Spleen (tissue), 11 donors: ENCODE data around the gene BSPRY. TPM values are rescaled to one million over a fixed set of nuclear protein-coding genes. Genes with fewer than 3 reads are reported as not detected.
"Not testable (repeated sequence)": the region's sequence is repeated elsewhere in the genome, so short reads cannot be mapped to it uniquely, and the experiment has no call there.

Source experiments
- DNase-seq: peaks from one replicate; pipeline ENCODE4 v3.0.0-alpha.2; 2020
- H3K27ac ChIP-seq, 8 donors: fragments of 200-600 bp; sonication (generic) in 7 of 8; 1 replicate in 4 of 8; 2 replicates in 4 of 8; pipeline versions ENCODE4 v1.5.0 to v1.8.0; 2016 to 2021; ENCODE audit warnings: inconsistent platforms in 4 of 8, mild to moderate bottlenecking in 4 of 8, moderate library complexity in 1 of 8
- H3K27me3 ChIP-seq, 7 donors: fragments of 200-600 bp; sonication (generic) in 6 of 7; replicated peaks in 1 of 7; 1 replicate in 4 of 7; 2 replicates in 3 of 7; pipeline versions ENCODE4 v1.5.0 to v1.8.0; 2016 to 2021; ENCODE audit warnings: inconsistent platforms in 3 of 7, mild to moderate bottlenecking in 1 of 7
- H3K36me3 ChIP-seq, 6 donors: fragments of 200-600 bp; sonication (generic) in 5 of 6; 1 replicate in 4 of 6; 2 replicates in 2 of 6; pipeline versions ENCODE4 v1.5.0 to v1.8.0; 2016 to 2021; ENCODE audit warnings: inconsistent platforms in 2 of 6
- H3K4me1 ChIP-seq, 6 donors: fragments of 200-600 bp; sonication (generic) in 5 of 6; 1 replicate in 3 of 6; 2 replicates in 3 of 6; pipeline versions ENCODE4 v1.5.0 to v1.8.0; 2016 to 2021; ENCODE audit warnings: inconsistent platforms in 3 of 6
- H3K4me3 ChIP-seq, 8 donors: fragments of 200-600 bp; sonication (generic) in 7 of 8; 1 replicate in 4 of 8; 2 replicates in 4 of 8; pipeline versions ENCODE4 v1.5.0 to v1.8.0; 2016 to 2021; ENCODE audit warnings: inconsistent platforms in 4 of 8, mild to moderate bottlenecking in 4 of 8, moderate library complexity in 2 of 8
- H3K9me3 ChIP-seq, 8 donors: fragments of 200-600 bp; sonication (generic) in 7 of 8; 1 replicate in 4 of 8; 2 replicates in 4 of 8; pipeline versions ENCODE4 v1.5.0 to v1.8.0; 2016 to 2021; ENCODE audit warnings: inconsistent platforms in 4 of 8
- POLR2A ChIP-seq, 3 donors: fragments of 450-650 bp; IDR thresholded peaks; one replicate each; pipeline ENCODE4 v1.5.1; 2017; ENCODE audit warnings: antibody characterized with exemption in 3 of 3, mild to moderate bottlenecking in 1 of 3
- POLR2AphosphoS5 ChIP-seq, 3 donors: sonication (generic); formaldehyde crosslinking; IDR thresholded peaks; one replicate each; pipeline ENCODE4 v1.5.1; 2017; ENCODE audit warnings: antibody characterized with exemption in 3 of 3
- WGBS, 5 donors: extraction: QIAGEN DNeasy Blood & Tissue Kit in 3 of 5; methylation state at CpG; one replicate each; pipeline versions ENCODE4 v1.1.5 to v1.1.7; 2013 to 2018; 5-methylcytosine and 5-hydroxymethylcytosine counted together
- intact Hi-C: fragments of 100-400 bp; cut with DNase I; formaldehyde crosslinking; loops from one replicate; pipeline ENCODE4 v1.15.0; 2023; ENCODE audit warnings: low total_unique reads
- polyA plus RNA-seq, 3 donors: library from polyadenylated mRNA; stranded (reverse); fragments of 200-250 nt; gene quantifications; one replicate each; pipeline ENCODE4 v1.2.1, GENCODE V29; 2013
- total RNA-seq, 7 donors: library from RNA; depleted of rRNA in 3 of 7; stranded (reverse); fragments of >200 nt in 3 of 7; fragmentation: NEBNext Ultra II Directional in 4 of 7; extraction: Animal tissue kit (Norgen Biotek cat#: 25700) in 4 of 7; gene quantifications; one replicate each; pipeline versions ENCODE4 v1.1.0 to v1.2.1, GENCODE V29; 2016 to 2021
- TF ChIP-seq, protein P1 (sequence below), 11 experiments: fragments of 200-600 bp in 7 of 11; fragments of 450-650 bp in 4 of 11; sonication (generic) in 4 of 11; IDR thresholded peaks in 8 of 11; conservative IDR thresholded peaks in 3 of 11; 1 replicate in 7 of 11; 2 replicates in 4 of 11; pipeline versions ENCODE4 v1.4.0 to v1.8.0; 2016 to 2021; ENCODE audit warnings: antibody characterized with exemption in 11 of 11, inconsistent platforms in 4 of 11, mild to moderate bottlenecking in 1 of 11
- donor health status: healthy with polysubstance abuse.
- donor health status: DM: no; HTN: no; CAD: no; lungs with moderate emphysema.
- donor health status: DM: no; HTN: no; CAD: no.
- donor health status: Bipolar disorder and iron deficiency.
- donor health status: healthy.
- donor health status: DM: no; HTN: no; CAD: no.
- donor health status: DM: yes; HTN: yes; CAD: no.

The BSPRY gene
- total and polyA plus RNA-seq, 10 donors = 0.26 to 1.7 (median 0.78) TPM

DNA sequence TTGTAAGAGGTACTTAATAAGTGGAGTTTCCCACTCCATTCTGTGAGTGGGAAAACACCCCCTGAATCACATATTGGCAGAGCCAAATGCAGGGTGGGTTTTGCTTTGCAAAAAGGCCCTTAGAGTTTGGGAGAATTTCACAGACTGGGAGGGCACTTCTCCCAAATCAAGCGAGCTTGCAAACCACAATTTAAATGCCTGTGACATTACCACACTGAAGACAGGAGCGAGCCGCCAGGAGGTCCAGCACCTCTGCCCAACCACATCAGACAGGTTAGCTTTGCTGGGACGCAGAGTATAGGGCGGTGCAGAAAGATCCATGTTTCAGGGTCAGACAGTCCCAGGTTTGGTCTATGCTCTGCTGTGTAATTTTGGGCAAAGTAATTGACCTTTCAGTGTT lies 49.5 kb downstream of the BSPRY start:
- Histone ChIP-seq H3K27me3 (no peaks in the 10 kb centered on the region), H3K36me3 (peaks cover 0 to 35% (median 0%) of the 10 kb centered on the region in 6 donors), H3K4me3 (no peak overlapping the region), H3K27ac (no peak overlapping the region), H3K9me3 (no peaks in the 10 kb centered on the region), H3K4me1 (peaks cover 0 to 54% (median 21%) of the 10 kb centered on the region in 6 donors)
- intact Hi-C loops = no loop called here
- 84 to 96% (median 88%) methylated on average over 5 of the region's 5 CpGs for WGBS, 5 donors
- DNase-seq = no peak
- no peak for TF ChIP-seq POLR2A (IDR thresholded peaks at IDR 0.05)
- no peak for TF ChIP-seq POLR2AphosphoS5 (IDR thresholded peaks at IDR 0.05)
- TF ChIP-seq, protein P1, sequence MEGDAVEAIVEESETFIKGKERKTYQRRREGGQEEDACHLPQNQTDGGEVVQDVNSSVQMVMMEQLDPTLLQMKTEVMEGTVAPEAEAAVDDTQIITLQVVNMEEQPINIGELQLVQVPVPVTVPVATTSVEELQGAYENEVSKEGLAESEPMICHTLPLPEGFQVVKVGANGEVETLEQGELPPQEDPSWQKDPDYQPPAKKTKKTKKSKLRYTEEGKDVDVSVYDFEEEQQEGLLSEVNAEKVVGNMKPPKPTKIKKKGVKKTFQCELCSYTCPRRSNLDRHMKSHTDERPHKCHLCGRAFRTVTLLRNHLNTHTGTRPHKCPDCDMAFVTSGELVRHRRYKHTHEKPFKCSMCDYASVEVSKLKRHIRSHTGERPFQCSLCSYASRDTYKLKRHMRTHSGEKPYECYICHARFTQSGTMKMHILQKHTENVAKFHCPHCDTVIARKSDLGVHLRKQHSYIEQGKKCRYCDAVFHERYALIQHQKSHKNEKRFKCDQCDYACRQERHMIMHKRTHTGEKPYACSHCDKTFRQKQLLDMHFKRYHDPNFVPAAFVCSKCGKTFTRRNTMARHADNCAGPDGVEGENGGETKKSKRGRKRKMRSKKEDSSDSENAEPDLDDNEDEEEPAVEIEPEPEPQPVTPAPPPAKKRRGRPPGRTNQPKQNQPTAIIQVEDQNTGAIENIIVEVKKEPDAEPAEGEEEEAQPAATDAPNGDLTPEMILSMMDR (IDR thresholded peaks at IDR 0.05 in 8 of 11, conservative IDR thresholded peaks at IDR 0.05 in 3 of 11) = no peak

- no peak for DNase-seq
- 90 to 100% (median 96%) methylated on average over 2 to 3 of the region's 3 CpGs for WGBS, 5 donors
- Histone ChIP-seq H3K27ac (no peak overlapping the region), H3K9me3 (no peaks in the 10 kb centered on the region), H3K4me1 (peaks cover 0 to 63% (median 21%) of the 10 kb centered on the region in 6 donors), H3K36me3 (peaks cover 0 to 27% (median 0%) of the 10 kb centered on the region in 6 donors), H3K4me3 (peak overlapping the region in 5 of 8 donors; percentile 82 to 97 (median 87)), H3K27me3 (no peaks in the 10 kb centered on the region)
- no peak for TF ChIP-seq POLR2AphosphoS5 (IDR thresholded peaks at IDR 0.05)
- TF ChIP-seq POLR2A (IDR thresholded peaks at IDR 0.05) = no peak
- TF ChIP-seq, protein P1 (IDR thresholded peaks at IDR 0.05 in 8 of 11, conservative IDR thresholded peaks at IDR 0.05 in 3 of 11) = no peak
- intact Hi-C loops = no loop called here
These were observed 50.4 kb downstream of the BSPRY start for GRCh38 chr9:113399646-113400200.

GRCh38 chr9:113401027-113401792 lies 51.9 kb downstream of the BSPRY start, which contains the start of gene ALAD:
Gene ALAD (minus strand): TSS chr9:113401284. CDS start chr9:113393559, 7,725 bp downstream.
- peak; percentile 100 for DNase-seq
- Histone ChIP-seq H3K4me1 (peaks cover 0 to 65% (median 21%) of the 10 kb centered on the region in 6 donors), H3K27ac (peak within 1 kb of the TSS; percentile 72 to 87 (median 78)), H3K4me3 (peak within 1 kb of the TSS; percentile 82 to 97 (median 87)), H3K27me3 (no peaks in the 10 kb centered on the region), H3K9me3 (no peaks in the 10 kb centered on the region), H3K36me3 (peaks cover 0 to 12% (median 0%) of the 10 kb centered on the region in 6 donors)
- TF ChIP-seq, protein P1 (IDR thresholded peaks at IDR 0.05 in 8 of 11, conservative IDR thresholded peaks at IDR 0.05 in 3 of 11) = peak; percentile 97 to 100 (median 100)
- TF ChIP-seq POLR2AphosphoS5 (IDR thresholded peaks at IDR 0.05) = peak; percentile 86 to 91 (median 89)
- no peak for TF ChIP-seq POLR2A (IDR thresholded peaks at IDR 0.05)
- WGBS, 5 donors = 3 to 4% (median 3%) methylated on average over 27 to 50 of the region's 50 CpGs
- intact Hi-C loops = no loop called here

GRCh38 chr9:113403646-113404045 lies 54.3 kb downstream of the BSPRY start:
- Histone ChIP-seq H3K4me1 (peaks cover 1 to 84% (median 43%) of the 10 kb centered on the region in 6 donors), H3K27me3 (no peaks in the 10 kb centered on the region), H3K4me3 (no peak overlapping the region), H3K36me3 (peaks cover 0 to 19% (median 14%) of the 10 kb centered on the region in 6 donors), H3K27ac (peak overlapping the region in 7 of 8 donors; percentile 16 to 68 (median 49)), H3K9me3 (no peaks in the 10 kb centered on the region)
- TF ChIP-seq POLR2AphosphoS5 (IDR thresholded peaks at IDR 0.05) = no peak
- no peak for TF ChIP-seq POLR2A (IDR thresholded peaks at IDR 0.05)
- TF ChIP-seq, protein P1 (IDR thresholded peaks at IDR 0.05 in 8 of 11, conservative IDR thresholded peaks at IDR 0.05 in 3 of 11) = no peak
- intact Hi-C loops = no loop called here
- 40 to 76% (median 66%) methylated on average over 2 of the region's 2 CpGs for WGBS, 5 donors
- no peak for DNase-seq

- DNase-seq, H3K27me3 ChIP-seq, H3K9me3 ChIP-seq, H3K4me3 ChIP-seq: not testable (repeated sequence)
- Histone ChIP-seq H3K36me3 (peaks cover 0 to 27% (median 19%) of the 10 kb centered on the region in 6 donors), H3K27ac (peak overlapping the region in 5 of 8 donors; percentile 17 to 59 (median 52)), H3K4me1 (peaks cover 11 to 78% (median 42%) of the 10 kb centered on the region in 6 donors)
- WGBS, 5 donors = 86 to 98% (median 92%) methylated on average over 9 of the region's 9 CpGs
- intact Hi-C loops = loop anchor here (5.0 kb wide), 1 partner anchor 134 kb away; no protein-coding TSS in a partner anchor
These were observed 57.0 kb downstream of the BSPRY start for GRCh38 chr9:113406353-113406752.
